CD4-positive, alpha-beta memory T cell (primary cell): ENCODE data around the gene U2AF1L4. TPM values are rescaled to one million over a fixed set of nuclear protein-coding genes. Genes with fewer than 3 reads are reported as not detected.
"Not testable (repeated sequence)": the region's sequence is repeated elsewhere in the genome, so short reads cannot be mapped to it uniquely, and the experiment has no call there.

Experiments
- CTCF ChIA-PET: fragments of 350-600 bp; sonication (Branson Sonifier 250); formaldehyde crosslinking; loops from one replicate; lab custom pipeline; 2021; ENCODE audit warnings: inconsistent platforms; ENCODE audit not compliant: partially characterized antibody; lab: Charles Lee
- POLR2A ChIA-PET: fragments of 350-600 bp; sonication (Branson Sonifier 250); formaldehyde crosslinking; loops from one replicate; lab custom pipeline; 2021; ENCODE audit not compliant: partially characterized antibody; lab: Charles Lee
- DNase-seq, 5 donors: peaks; one replicate each; pipeline versions ENCODE4 v3.0.0 to v3.0.0-alpha.2; 2020 to 2022; ENCODE audit warnings: mixed read lengths in 1 of 5
- H3K27ac ChIP-seq: one replicate; pipeline ENCODE4 v1.7.0; 2013; ENCODE audit warnings: low read depth, low read length
- H3K27me3 ChIP-seq: 2 replicates; pipeline ENCODE4 v1.7.0; 2013; ENCODE audit warnings: mild to moderate bottlenecking, low read length, moderate library complexity; ENCODE audit not compliant: insufficient read depth
- H3K36me3 ChIP-seq: 2 replicates; pipeline ENCODE4 v1.7.0; 2013; ENCODE audit warnings: mild to moderate bottlenecking, low read length, moderate library complexity; ENCODE audit not compliant: insufficient read depth
- H3K4me1 ChIP-seq: 2 replicates; pipeline ENCODE4 v1.7.0; 2013; ENCODE audit warnings: mild to moderate bottlenecking, low read length, moderate library complexity; ENCODE audit not compliant: insufficient read depth
- H3K4me3 ChIP-seq, 2 donors: one replicate each; pipeline ENCODE4 v1.7.0; 2013; ENCODE audit warnings: low read length in 2 of 2, mild to moderate bottlenecking in 1 of 2
- H3K9me3 ChIP-seq, 2 donors: one replicate each; pipeline ENCODE4 v1.7.0; 2013; ENCODE audit warnings: low read length in 2 of 2, control low read depth in 1 of 2; ENCODE audit not compliant: control insufficient read depth in 1 of 2
- H3K27ac Mint-ChIP-seq, 7 donors: one replicate each; pipeline ENCODE4 v1.8.0; 2020 to 2021; ENCODE audit warnings: mixed read lengths in 7 of 7, mild to moderate bottlenecking in 6 of 7, inconsistent platforms in 3 of 7, moderate library complexity in 3 of 7
- H3K27me3 Mint-ChIP-seq, 2 donors: one replicate each; pipeline ENCODE4 v1.8.0; 2020 to 2021; ENCODE audit warnings: mixed read lengths in 2 of 2
- H3K36me3 Mint-ChIP-seq, 2 donors: one replicate each; pipeline ENCODE4 v1.8.0; 2020 to 2021; ENCODE audit warnings: mixed read lengths in 2 of 2, inconsistent platforms in 1 of 2, mild to moderate bottlenecking in 1 of 2
- H3K4me1 Mint-ChIP-seq, 4 donors: one replicate each; pipeline ENCODE4 v1.8.0; 2020 to 2021; ENCODE audit warnings: mixed read lengths in 4 of 4, mild to moderate bottlenecking in 1 of 4
- H3K4me3 Mint-ChIP-seq, 8 donors: one replicate each; pipeline ENCODE4 v1.8.0; 2020 to 2021; ENCODE audit warnings: mixed read lengths in 8 of 8, mild to moderate bottlenecking in 7 of 8, moderate library complexity in 6 of 8, inconsistent platforms in 3 of 8
- H3K9me3 Mint-ChIP-seq, 8 donors: one replicate each; pipeline ENCODE4 v1.8.0; 2020 to 2021; ENCODE audit warnings: mixed read lengths in 8 of 8, mild to moderate bottlenecking in 5 of 8, inconsistent platforms in 3 of 8, moderate library complexity in 1 of 8
- intact Hi-C: fragments of 100-400 bp; cut with micrococcal nuclease; formaldehyde crosslinking; loops from one replicate; pipeline ENCODE4 v1.15.1; 2023
- polyA plus RNA-seq, 2 donors: library from polyadenylated mRNA; unstranded; fragments of 300-500 nt; fragmentation: Illumina TruSeq; gene quantifications; one replicate each; pipeline ENCODE4 v1.2.3, GENCODE V29; 2021
- total RNA-seq, 2 experiments: library from RNA; stranded (reverse); gene quantifications; one replicate each; pipeline ENCODE4 v1.2.3, GENCODE V29; 2021

The U2AF1L4 gene
- total and polyA plus RNA-seq, 4 experiments from 2014 or later = 48.7 to 65.2 (median 55.7) TPM

DNA sequence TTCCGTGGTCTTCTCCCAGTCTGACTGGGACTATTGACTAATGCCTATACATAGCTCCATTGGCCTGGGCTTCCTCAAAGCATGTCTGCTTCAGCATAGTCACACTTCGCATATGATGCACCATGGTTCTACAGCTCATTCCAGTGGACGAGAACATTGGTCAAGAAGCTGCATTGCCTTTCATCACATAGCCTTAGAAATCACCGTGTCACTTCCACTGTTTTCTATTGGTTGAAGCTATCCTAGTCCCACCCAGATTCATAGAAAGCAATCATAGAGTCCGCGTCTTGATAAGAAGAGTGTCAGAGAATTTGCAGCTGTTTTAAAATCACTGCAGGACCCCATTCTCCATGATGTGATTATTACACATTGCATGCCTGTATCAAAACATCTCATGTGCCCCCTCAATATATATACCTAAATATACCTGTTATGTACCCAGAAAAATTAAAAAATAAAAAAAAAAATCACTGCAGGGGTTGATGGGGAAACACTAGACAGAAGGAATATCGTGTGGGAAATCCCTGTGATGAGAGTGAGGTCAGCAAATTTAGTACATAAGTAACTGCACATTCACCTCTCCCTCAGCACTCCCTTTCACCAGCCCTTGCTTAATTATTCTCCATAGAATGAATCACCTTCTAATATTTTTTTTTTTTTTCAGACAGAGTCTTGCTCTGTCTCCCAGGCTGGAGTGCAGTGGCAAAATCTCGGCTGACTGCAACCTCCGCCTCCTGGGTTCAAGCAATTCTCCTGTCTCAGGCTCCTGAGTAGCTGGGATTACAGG is 28.0 kb upstream of the U2AF1L4 start:
- peaks cover 12 to 37% (median 22%) of the 10 kb centered on the region in 4 donors for H3K4me1 Mint-ChIP-seq
- ChIA-PET CTCF (interaction anchor here (1.4 kb wide), 1 partner anchor 25 kb away, joined by 4 read pairs; the partner anchor contains the start of gene LIN37), POLR2A (interaction anchor here (1.0 to 1.2 kb wide), 2 partner anchors 13 to 29 kb away, joined by 3 read pairs; no protein-coding TSS in a partner anchor)
- Histone ChIP-seq H3K27me3 (no peaks in the 10 kb centered on the region), H3K36me3 (peaks cover 4% of the 10 kb centered on the region), H3K4me1 (peaks cover 15% of the 10 kb centered on the region), H3K27ac (no peak overlapping the region), H3K9me3 (no peaks in the 10 kb centered on the region), H3K4me3 (no peak overlapping the region)
- no peak overlapping the region for H3K27ac Mint-ChIP-seq
- no peaks in the 10 kb centered on the region for H3K27me3 Mint-ChIP-seq
- peaks cover 0 to 14% of the 10 kb centered on the region in 2 donors for H3K36me3 Mint-ChIP-seq
- peak overlapping the region in 1 of 8 donors; percentile 46 for H3K4me3 Mint-ChIP-seq
- peak in 1 of 5 donors; percentile 20 for DNase-seq
- H3K9me3 Mint-ChIP-seq = peaks cover 0 to 2% (median 0%) of the 10 kb centered on the region in 8 donors
- intact Hi-C loops = no loop called here

GRCh38 chr19:35772362-35772761 is 27.1 kb upstream of the U2AF1L4 start:
- POLR2A ChIA-PET = interaction anchor here (1.0 to 1.2 kb wide), 2 partner anchors 12 to 28 kb away, joined by 3 read pairs; no protein-coding TSS in a partner anchor

GRCh38 chr19:35768082-35768421 is 22.8 kb upstream of the U2AF1L4 start:
- Mint-ChIP-seq H3K27ac (no peak overlapping the region), H3K4me1 (peaks cover 0 to 3% (median 2%) of the 10 kb centered on the region in 4 donors), H3K36me3 (peaks cover 4 to 27% of the 10 kb centered on the region in 2 donors), H3K27me3 (no peaks in the 10 kb centered on the region), H3K9me3 (peaks cover 0 to 2% (median 0%) of the 10 kb centered on the region in 8 donors), H3K4me3 (no peak overlapping the region)
- no peaks in the 10 kb centered on the region for H3K4me1 ChIP-seq
- no peak overlapping the region for H3K27ac ChIP-seq
- H3K27me3 ChIP-seq = no peaks in the 10 kb centered on the region
- no peak for DNase-seq
- ChIA-PET POLR2A (no interaction called here), CTCF (no interaction called here)
- H3K9me3 ChIP-seq = no peaks in the 10 kb centered on the region
- H3K36me3 ChIP-seq = peaks cover 13% of the 10 kb centered on the region
- intact Hi-C loops = no loop called here
- H3K4me3 ChIP-seq = no peak overlapping the region

More at GRCh38 chr19:35772362-35772761, 27.1 kb upstream of the U2AF1L4 start:
- H3K9me3 Mint-ChIP-seq, H3K27me3 Mint-ChIP-seq, DNase-seq, CTCF ChIA-PET, H3K27ac ChIP-seq, H3K9me3 ChIP-seq, H3K36me3 ChIP-seq, H3K4me3 Mint-ChIP-seq, intact Hi-C loops, H3K27me3 ChIP-seq, H3K4me3 ChIP-seq, H3K27ac Mint-ChIP-seq: not testable (repeated sequence)
- Mint-ChIP-seq H3K36me3 (peaks cover 0 to 16% of the 10 kb centered on the region in 2 donors), H3K4me1 (peaks cover 12 to 31% (median 22%) of the 10 kb centered on the region in 4 donors)
- H3K4me1 ChIP-seq = peaks cover 15% of the 10 kb centered on the region

GRCh38 chr19:35767288-35768081 is 22.3 kb upstream of the U2AF1L4 start:
- H3K4me1 Mint-ChIP-seq = peaks cover 0 to 3% (median under 1%) of the 10 kb centered on the region in 4 donors
- H3K9me3 Mint-ChIP-seq = peaks cover 0 to 2% (median 0%) of the 10 kb centered on the region in 8 donors
- H3K27me3 Mint-ChIP-seq = no peaks in the 10 kb centered on the region
- Histone ChIP-seq H3K27me3 (no peaks in the 10 kb centered on the region), H3K9me3 (no peaks in the 10 kb centered on the region), H3K4me3 (no peak overlapping the region), H3K4me1 (no peaks in the 10 kb centered on the region), H3K27ac (no peak overlapping the region), H3K36me3 (peaks cover 13% of the 10 kb centered on the region)
- peak in 1 of 5 donors; percentile 35 for DNase-seq
- ChIA-PET CTCF (no interaction called here), POLR2A (no interaction called here)
- H3K4me3 Mint-ChIP-seq = no peak overlapping the region
- intact Hi-C loops = no loop called here
- H3K27ac Mint-ChIP-seq = no peak overlapping the region
- H3K36me3 Mint-ChIP-seq = peaks cover 4 to 27% of the 10 kb centered on the region in 2 donors

- Mint-ChIP-seq H3K27ac (no peak overlapping the region), H3K4me3 (no peak overlapping the region), H3K27me3 (no peaks in the 10 kb centered on the region), H3K36me3 (peaks cover 9 to 34% of the 10 kb centered on the region in 2 donors), H3K4me1 (peaks cover 0 to 3% (median under 1%) of the 10 kb centered on the region in 4 donors), H3K9me3 (peaks cover 0 to 2% (median 0%) of the 10 kb centered on the region in 8 donors)
- Histone ChIP-seq H3K9me3 (no peaks in the 10 kb centered on the region), H3K36me3 (peaks cover 13% of the 10 kb centered on the region), H3K4me1 (no peaks in the 10 kb centered on the region), H3K27ac (no peak overlapping the region), H3K27me3 (no peaks in the 10 kb centered on the region), H3K4me3 (no peak overlapping the region)
- intact Hi-C loops = no loop called here
- CTCF ChIA-PET = no interaction called here
- DNase-seq = peak in 1 of 5 donors; percentile 35
- POLR2A ChIA-PET = no interaction called here
Observed at GRCh38 chr19:35766571-35767104, 21.4 kb upstream of the U2AF1L4 start.

DNA sequence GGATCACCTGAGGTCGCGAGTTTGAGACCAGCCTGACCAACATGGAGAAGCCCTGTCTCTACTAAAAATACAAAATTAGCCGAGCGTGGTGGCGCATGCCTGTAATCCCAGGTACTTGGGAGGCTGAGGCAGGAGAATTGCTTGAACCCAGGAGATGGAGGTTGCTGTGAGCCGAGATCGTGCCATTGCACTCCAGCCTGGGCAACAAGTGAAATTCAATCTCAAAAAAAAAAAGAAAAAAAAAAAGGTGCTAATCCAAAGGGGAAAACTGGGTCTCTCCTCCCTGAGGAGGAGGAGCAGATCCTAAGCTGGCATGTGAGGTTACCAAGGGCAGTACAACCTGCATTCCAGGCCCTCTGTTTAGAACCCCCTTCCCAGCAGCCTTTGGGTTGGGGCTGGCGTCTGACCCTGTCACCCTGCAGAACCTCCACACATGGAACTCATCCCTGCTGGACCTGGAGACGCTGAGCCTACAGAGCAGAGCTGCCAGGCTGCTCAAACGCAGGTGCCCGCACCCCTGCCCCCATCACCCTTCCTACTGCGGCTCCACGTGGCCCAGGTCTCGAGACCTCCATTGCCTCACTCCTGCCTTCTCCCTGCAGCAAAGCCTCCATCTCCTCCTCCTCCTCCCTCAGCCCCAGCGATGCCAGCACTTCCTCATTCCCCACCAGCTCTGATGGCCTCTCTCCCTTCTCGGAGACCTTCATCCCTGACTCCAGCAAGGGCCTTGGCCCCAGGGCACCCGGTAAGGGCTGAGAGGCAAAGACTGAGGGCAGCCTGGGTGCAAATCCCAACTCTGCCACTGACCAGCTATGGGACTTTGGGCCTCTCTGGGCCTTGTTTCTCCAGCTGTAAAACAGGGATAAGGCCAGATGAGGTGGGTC is 19.5 kb upstream of the U2AF1L4 start:
- POLR2A ChIA-PET = no interaction called here
- Mint-ChIP-seq H3K27ac (no peak overlapping the region), H3K4me3 (no peak overlapping the region), H3K36me3 (peaks cover 9 to 34% of the 10 kb centered on the region in 2 donors), H3K27me3 (no peaks in the 10 kb centered on the region), H3K9me3 (peaks cover 0 to 2% (median 0%) of the 10 kb centered on the region in 8 donors), H3K4me1 (peaks cover 0 to 3% (median 2%) of the 10 kb centered on the region in 4 donors)
- Histone ChIP-seq H3K9me3 (no peaks in the 10 kb centered on the region), H3K4me1 (peaks cover 3% of the 10 kb centered on the region), H3K36me3 (peaks cover 13% of the 10 kb centered on the region), H3K27me3 (no peaks in the 10 kb centered on the region), H3K4me3 (no peak overlapping the region), H3K27ac (no peak overlapping the region)
- no peak for DNase-seq
- intact Hi-C loops = no loop called here
- CTCF ChIA-PET = no interaction called here
